Urinary bladder (tissue), 4 donors: ENCODE data around the gene DMTF1. TPM values are rescaled to one million over a fixed set of nuclear protein-coding genes. Genes with fewer than 3 reads are reported as not detected.
"Not testable (repeated sequence)": the region's sequence is repeated elsewhere in the genome, so short reads cannot be mapped to it uniquely, and the experiment has no call there.

ENCODE experiments used
- DNase-seq: peaks from one replicate; pipeline ENCODE4 v3.0.0-alpha.2; 2015; ENCODE audit errors: extremely low spot score
- H3K27ac ChIP-seq: one replicate; pipeline ENCODE4 v1.5.1; 2013; ENCODE audit warnings: low read depth, mild to moderate bottlenecking, moderate library complexity
- H3K36me3 ChIP-seq: one replicate; pipeline ENCODE4 v1.6.1; 2013; ENCODE audit warnings: mild to moderate bottlenecking, moderate library complexity; ENCODE audit not compliant: insufficient read depth
- H3K4me1 ChIP-seq: one replicate; pipeline ENCODE4 v1.6.1; 2013; ENCODE audit warnings: mild to moderate bottlenecking, moderate library complexity; ENCODE audit not compliant: insufficient read depth
- H3K4me3 ChIP-seq: one replicate; pipeline ENCODE4 v1.5.1; 2013; ENCODE audit warnings: low read depth, low read length
- WGBS: extraction: QIAGEN DNeasy Blood & Tissue Kit; methylation state at CpG from one replicate; pipeline ENCODE4 v1.1.7; 2013; 5-methylcytosine and 5-hydroxymethylcytosine counted together
- polyA plus RNA-seq: library from polyadenylated mRNA; stranded (reverse); fragments of 200-250 nt; gene quantifications from one replicate; pipeline ENCODE4 v1.2.3, GENCODE V29; 2013
- total RNA-seq: library from RNA; depleted of rRNA; stranded (reverse); fragments of >200 nt; gene quantifications from one replicate; pipeline ENCODE4 v1.2.3, GENCODE V29; 2014
- donor health status: healthy with polysubstance abuse.
- donor health status: healthy.

DMTF1 gene, protein sequence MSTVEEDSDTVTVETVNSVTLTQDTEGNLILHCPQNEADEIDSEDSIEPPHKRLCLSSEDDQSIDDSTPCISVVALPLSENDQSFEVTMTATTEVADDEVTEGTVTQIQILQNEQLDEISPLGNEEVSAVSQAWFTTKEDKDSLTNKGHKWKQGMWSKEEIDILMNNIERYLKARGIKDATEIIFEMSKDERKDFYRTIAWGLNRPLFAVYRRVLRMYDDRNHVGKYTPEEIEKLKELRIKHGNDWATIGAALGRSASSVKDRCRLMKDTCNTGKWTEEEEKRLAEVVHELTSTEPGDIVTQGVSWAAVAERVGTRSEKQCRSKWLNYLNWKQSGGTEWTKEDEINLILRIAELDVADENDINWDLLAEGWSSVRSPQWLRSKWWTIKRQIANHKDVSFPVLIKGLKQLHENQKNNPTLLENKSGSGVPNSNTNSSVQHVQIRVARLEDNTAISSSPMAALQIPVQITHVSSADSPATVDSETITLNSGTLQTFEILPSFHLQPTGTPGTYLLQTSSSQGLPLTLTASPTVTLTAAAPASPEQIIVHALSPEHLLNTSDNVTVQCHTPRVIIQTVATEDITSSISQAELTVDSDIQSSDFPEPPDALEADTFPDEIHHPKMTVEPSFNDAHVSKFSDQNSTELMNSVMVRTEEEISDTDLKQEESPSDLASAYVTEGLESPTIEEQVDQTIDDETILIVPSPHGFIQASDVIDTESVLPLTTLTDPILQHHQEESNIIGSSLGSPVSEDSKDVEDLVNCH
- total RNA-seq: 252 TPM
- polyA plus RNA-seq: 32.7 TPM

DNA sequence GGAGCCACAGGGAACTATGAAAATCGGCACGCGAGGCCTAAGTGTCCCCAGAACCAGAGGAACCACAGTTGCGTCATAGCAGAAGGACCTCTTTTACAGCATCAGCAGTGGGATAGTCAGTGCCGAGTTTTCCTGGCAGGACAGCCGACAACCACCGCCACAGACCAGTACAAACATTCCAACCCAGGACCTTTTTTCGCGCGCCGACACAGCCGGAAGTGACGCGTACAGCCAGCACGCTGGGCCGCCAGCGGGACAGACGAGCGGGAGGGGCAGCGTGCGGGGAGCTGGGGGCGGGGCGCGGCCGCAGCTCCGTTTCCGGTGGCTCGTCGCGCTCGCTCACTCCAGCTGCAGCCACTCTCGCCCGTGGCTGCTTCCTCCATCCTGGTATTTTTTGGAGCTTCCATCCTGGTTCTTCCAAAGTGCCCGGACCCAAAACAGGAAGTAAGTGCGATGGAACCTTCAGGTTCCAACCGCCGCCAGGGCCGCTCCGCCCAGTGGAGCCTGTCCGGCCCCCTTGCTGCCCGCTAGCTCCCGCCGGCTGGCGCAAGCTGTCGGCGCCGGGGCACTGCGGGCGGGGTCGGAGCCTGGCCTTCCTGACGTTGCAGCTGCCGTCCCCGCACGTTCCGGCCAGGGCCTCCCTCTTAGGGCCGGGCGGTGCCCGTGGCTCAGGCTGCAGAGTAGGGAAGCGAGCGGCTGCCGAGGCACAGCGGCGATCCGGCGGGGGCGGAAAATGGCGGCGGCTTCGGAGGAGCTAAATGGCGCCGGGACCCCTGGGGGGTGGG is at the start of gene DMTF1:
DMTF1 (plus strand) TSS at position 342 of the 785 bp plus-strand sequence. CDS start 12,489 bp downstream, outside the sequence.
- DNase-seq: peak; percentile 87
- H3K36me3 ChIP-seq: no peaks in the 10 kb centered on the region
- peak within 1 kb of the TSS; percentile 86 for H3K4me3 ChIP-seq
- under 1% methylated on average over 71 of the region's 71 CpGs for WGBS
- no peaks in the 10 kb centered on the region for H3K4me1 ChIP-seq
- H3K27ac ChIP-seq: peak within 1 kb of the TSS; percentile 96

DNA sequence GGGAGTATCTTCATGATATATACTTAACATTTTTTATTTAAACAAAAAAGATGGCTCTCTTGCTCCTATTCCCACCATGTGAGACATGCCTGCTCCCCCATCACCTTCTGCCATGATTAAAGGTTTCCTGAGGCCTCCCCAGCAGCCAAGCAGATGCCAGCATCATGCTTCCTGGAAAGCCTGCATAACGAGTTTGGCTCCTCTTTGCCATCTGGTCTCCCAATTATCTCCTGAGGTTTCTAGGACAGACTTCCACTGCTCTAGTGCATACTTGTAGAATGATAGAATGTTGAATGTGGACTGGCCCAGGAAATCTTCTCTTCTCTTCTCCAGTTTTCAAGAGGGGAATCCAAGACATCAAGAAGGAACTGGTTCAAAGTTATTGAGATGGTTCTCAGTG is 46.9 kb upstream of the DMTF1 start:
- no peaks in the 10 kb centered on the region for H3K4me1 ChIP-seq
- H3K27ac ChIP-seq: no peak overlapping the region
- no peak overlapping the region for H3K4me3 ChIP-seq
- WGBS: 67% methylated on average over 1 of the region's 1 CpG
- no peaks in the 10 kb centered on the region for H3K36me3 ChIP-seq
- no peak for DNase-seq

DNA sequence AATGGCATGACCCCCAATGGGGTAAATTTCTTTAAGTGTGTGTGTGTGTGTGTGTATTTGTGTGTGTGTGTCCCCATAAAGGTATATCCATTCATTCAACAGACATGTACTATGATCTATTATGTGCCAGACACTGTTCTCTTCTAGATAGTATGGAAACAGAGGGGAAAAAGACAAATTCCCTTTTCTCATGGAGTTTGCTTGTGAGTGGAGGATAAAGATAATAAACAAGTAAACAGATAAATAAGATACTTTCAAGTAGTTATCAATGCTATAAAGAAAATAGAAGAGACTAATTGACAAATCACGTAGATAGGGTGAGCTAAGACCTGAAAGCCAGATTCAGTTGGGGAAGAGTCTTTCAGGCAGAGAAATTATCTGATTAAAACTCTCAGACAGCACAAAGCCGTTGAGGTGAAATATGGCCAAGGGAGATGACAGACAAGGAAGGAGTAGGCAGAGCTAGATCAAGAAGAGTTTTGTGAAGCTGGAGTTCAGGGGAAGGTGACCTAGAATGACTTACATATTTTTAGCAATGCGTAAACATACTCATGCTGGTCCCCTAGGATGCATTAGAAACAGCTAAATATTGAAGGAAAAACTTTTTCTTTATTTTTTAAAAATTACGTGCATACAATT is 45.2 kb upstream of the DMTF1 start:
- 59% methylated on average over 4 of the region's 4 CpGs for WGBS

DNA sequence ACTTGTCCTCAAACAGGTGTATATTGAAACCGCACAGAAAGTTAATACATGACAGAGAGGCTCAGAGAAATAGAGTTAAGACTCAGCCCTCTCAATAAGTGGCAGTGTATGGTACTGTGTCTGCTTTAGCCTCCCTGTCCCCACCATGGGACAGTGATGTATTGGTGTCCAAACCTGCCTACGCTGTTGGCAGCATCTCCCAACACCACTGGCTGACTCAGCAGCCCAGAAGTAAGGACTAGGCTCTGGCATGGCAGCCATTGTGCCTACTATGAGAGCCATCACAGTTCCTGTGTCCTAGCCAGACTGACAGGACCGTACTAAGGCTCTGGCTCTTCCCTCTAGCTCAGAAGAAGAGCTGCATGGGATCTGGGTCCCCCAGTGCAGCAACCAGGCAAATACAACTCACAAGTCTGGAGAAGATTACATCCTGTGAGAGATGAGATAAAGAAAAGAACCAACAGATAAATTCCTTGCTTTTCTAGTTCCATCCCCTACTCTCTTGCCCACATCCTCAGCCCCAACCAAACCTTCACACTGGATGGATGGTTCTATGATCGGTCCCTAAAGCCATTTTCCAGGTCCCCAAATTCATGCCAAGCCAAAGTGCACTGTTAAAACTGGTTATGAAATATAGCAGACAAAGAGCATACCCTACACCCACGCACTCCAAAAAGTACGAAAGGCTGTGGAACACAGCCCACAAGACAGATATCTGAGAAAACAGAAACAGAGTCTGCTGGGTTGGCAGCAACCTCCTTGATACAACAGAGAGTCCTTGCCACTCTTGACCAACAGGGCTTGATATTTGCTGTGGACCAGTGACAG is 44.1 kb upstream of the DMTF1 start:
- no peaks in the 10 kb centered on the region for H3K4me1 ChIP-seq
- H3K36me3 ChIP-seq: no peaks in the 10 kb centered on the region
- H3K4me3 ChIP-seq: no peak overlapping the region
- WGBS: 78% methylated on average over 6 of the region's 6 CpGs
- H3K27ac ChIP-seq: no peak overlapping the region
- no peak for DNase-seq

More for the DNA sequence above, 45.2 kb upstream of the DMTF1 start:
- DNase-seq: no peak
- Histone ChIP-seq H3K4me3 (no peak overlapping the region), H3K4me1 (no peaks in the 10 kb centered on the region), H3K27ac (no peak overlapping the region), H3K36me3 (no peaks in the 10 kb centered on the region)

DNA sequence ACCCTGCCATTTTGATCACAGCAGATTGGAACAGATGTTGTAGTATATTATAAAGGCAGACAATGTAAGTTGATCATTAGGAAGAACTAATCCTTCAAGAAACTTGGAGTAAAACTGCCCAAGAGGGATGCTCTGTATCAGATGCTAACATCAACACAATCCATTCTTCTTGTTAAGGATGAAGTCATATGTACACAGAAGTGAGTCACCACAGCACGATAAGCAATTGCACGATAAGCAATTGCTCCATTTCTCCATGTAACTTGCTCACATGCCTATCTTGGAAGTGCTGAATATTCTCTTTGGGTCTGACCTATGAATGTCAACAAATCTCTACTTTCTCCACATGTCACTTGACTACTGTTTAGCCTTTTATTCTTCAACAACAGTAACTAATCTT is 41.5 kb upstream of the DMTF1 start:
- Histone ChIP-seq H3K36me3 (no peaks in the 10 kb centered on the region), H3K4me1 (no peaks in the 10 kb centered on the region), H3K4me3 (no peak overlapping the region), H3K27ac (no peak overlapping the region)
- DNase-seq: no peak
- WGBS: 34% methylated on average over 2 of the region's 2 CpGs

DNA sequence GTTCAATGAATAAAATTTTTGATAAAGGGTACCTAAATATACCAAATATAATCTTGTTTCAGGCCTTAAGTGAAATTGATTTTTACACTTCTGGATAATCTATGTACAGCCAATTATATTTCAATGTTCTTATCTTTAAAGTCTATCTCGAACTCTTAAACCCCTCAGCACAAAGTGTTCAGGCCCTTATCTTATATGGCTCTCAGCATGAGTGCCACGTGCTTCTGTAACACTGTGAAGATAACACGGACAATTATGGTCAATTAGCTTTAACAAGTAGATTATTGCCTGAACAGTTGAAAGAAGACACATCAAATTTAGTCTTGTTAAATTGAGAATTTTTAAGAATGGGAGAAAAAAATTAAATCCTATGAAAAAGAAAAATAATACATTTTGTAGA is 40.4 kb upstream of the DMTF1 start:
- no peak overlapping the region for H3K4me3 ChIP-seq
- H3K4me1 ChIP-seq: no peaks in the 10 kb centered on the region
- H3K36me3 ChIP-seq: no peaks in the 10 kb centered on the region
- no peak for DNase-seq
- no peak overlapping the region for H3K27ac ChIP-seq
- WGBS: 56% methylated on average over 3 of the region's 3 CpGs

DNA sequence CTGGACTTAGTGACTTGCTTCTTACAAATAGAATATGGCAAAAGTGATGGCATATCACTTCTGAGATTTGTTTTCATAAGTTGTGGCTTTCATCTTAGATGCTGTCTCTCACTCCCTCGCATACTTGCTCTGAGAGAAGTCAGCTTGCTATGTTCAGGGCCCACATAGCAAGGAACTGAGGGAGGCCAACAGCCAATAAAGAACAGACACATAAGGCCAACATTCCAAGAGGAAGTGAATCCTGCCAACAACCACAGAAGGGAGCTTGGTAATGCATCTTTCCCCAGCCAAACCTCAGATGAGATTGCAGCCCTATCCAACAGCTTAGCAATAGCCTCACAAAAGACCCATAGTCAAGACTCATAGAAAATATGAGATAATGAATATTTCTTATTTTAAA is 39.2 kb upstream of the DMTF1 start:
- WGBS: 72% methylated on average over 1 of the region's 1 CpG
- H3K27ac ChIP-seq: no peak overlapping the region

DNA sequence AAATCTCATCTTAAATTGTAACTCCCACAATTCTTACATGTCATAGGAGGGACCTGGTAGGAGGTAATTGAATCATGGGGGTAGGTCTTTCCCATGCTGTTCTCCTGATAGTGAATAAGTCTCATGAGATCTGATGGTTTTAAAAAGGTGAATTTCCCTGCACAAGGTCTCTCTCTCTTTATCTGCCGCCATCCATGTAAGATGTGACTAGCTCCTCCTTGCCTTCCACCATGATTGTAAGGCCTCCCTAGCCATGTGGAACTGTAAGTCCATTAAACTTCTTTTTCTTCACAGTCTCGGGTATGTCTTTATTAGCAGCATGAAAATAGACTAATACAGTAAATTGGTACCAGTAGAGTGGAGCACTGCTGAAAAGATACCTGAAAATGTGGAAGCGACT is 38.3 kb upstream of the DMTF1 start:
- not testable (repeated sequence) for H3K4me3 ChIP-seq, H3K4me1 ChIP-seq, DNase-seq, H3K36me3 ChIP-seq, H3K27ac ChIP-seq
- 90% methylated on average over 3 of the region's 3 CpGs for WGBS

More for the DNA sequence above, 39.2 kb upstream of the DMTF1 start:
- no peak for DNase-seq
- Histone ChIP-seq H3K36me3 (no peaks in the 10 kb centered on the region), H3K4me1 (no peaks in the 10 kb centered on the region), H3K4me3 (no peak overlapping the region)

DNA sequence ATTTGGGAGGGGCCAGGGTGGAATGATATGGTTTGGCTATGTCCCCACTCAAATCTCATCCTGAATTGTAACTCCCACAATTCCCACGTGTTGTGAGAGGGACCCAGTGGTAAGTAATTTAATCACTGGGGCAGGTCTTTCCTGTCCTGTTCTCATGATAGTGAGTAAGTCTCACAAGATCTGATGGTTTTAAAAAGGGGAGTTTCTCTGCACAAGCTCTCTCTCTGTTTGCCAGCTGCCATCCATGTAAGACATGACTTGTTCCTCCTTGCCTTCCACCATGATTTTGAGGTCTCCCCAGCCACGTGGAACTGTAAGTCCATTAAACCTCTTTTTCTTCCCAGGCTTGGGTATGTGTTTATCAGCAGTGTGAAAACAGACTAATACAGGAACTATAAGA is 36.5 kb upstream of the DMTF1 start:
- not testable (repeated sequence) for H3K27ac ChIP-seq, DNase-seq, H3K4me3 ChIP-seq, H3K36me3 ChIP-seq, H3K4me1 ChIP-seq
- 72% methylated on average over 2 of the region's 2 CpGs for WGBS

DNA sequence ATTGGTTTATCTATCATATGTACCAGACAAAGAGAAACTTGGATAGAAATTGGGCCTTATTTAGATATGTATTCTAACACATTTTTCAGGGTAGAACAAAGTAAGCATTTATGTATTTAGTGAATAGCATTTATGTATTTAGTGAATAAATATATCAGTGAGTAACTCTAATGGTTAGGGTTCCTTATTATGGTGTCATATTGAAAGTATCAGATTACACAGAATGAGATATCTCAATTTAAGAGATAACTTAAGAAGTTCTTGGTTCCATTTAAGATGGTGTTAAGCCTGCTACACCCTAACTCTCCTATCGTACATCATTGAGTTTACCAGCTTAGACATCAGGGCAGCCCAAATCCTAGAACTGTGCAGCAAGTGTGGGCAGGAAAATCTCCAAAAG is 35.9 kb upstream of the DMTF1 start:
- no peak for DNase-seq
- 74% methylated on average over 1 of the region's 1 CpG for WGBS
- no peak overlapping the region for H3K4me3 ChIP-seq
- no peaks in the 10 kb centered on the region for H3K36me3 ChIP-seq
- H3K4me1 ChIP-seq: no peaks in the 10 kb centered on the region
- no peak overlapping the region for H3K27ac ChIP-seq

DNA sequence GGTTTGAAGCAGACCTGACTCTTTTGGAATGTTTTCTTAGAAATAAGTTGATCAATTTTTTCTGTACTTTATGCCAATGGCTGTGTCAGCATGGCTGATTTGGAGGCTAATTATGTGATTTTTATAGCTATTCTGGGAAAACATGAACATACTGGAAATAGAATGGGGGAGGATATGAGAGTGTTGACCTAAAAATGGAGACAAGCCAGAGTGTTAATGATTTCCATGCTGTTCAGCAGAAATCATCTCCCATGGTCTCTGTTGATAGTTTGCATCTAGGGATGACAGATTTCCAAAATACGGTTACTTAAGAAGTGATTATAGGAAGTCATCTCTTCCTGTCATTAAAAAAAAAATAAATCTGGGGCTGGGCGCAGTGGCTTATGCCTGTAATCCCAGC is 32.7 kb upstream of the DMTF1 start:
- 61% methylated on average over 2 of the region's 2 CpGs for WGBS
- no peak for DNase-seq

DNA sequence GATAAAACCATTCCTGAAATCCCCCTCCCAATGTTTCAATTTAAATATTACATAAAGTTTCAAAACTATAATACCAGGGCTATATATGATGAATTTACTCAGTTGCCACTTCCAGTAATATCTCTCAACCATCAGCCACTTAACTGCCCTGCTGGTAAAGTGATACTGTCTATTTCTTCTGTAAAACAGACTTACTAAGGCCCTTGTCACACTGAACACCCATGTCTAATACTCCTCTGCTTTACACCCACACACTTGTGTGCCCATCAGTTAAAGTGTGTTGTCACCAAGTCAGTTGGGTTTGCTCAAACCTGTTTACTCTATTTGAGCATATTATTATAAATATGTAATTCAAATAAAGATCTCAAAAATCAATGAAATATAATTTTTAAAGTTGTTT is 29.1 kb upstream of the DMTF1 start:
- Histone ChIP-seq H3K4me1 (no peaks in the 10 kb centered on the region), H3K4me3 (no peak overlapping the region)
- DNase-seq: no peak

More for the DNA sequence above, 32.7 kb upstream of the DMTF1 start:
- Histone ChIP-seq H3K27ac (no peak overlapping the region), H3K36me3 (no peaks in the 10 kb centered on the region), H3K4me1 (no peaks in the 10 kb centered on the region), H3K4me3 (no peak overlapping the region)

More for the DNA sequence above, 29.1 kb upstream of the DMTF1 start:
- H3K27ac ChIP-seq: no peak overlapping the region
- no peaks in the 10 kb centered on the region for H3K36me3 ChIP-seq
